H1 (cell line): ENCODE data around the gene KMT2E. TPM values are rescaled to one million over a fixed set of nuclear protein-coding genes. Genes with fewer than 3 reads are reported as not detected.

ENCODE experiments used
- CTCF ChIA-PET: fragments of 300-600 bp; sonication (Branson Sonifier 250); formaldehyde crosslinking; loops from one replicate; lab custom pipeline; 2021; ENCODE audit not compliant: partially characterized antibody; lab: Charles Lee
- POLR2A ChIA-PET: fragments of 300-600 bp; sonication (Branson Sonifier 250); formaldehyde crosslinking; loops from one replicate; lab custom pipeline; 2021; ENCODE audit warnings: inconsistent platforms; ENCODE audit not compliant: partially characterized antibody; lab: Charles Lee
- DNase-seq, 2 experiments: peaks; one replicate each; pipeline versions ENCODE4 v3.0.0 to v3.0.0-alpha.2; 2010 to 2022; ENCODE audit warnings: low spot score in 2 of 2, low read depth in 1 of 2, mixed read lengths in 1 of 2
- FAIRE-seq: peaks from 2 replicates; lab custom pipeline; 2011; peaks lifted over from hg19 to GRCh38; lab: Jason Lieb, UNC
- H2AFZ ChIP-seq: 2 replicates; pipeline ENCODE4 v1.8.1; 2012; ENCODE audit warnings: low read length, inconsistent platforms
- H2AK5ac ChIP-seq: 2 replicates; pipeline ENCODE4 v1.6.1; 2013; ENCODE audit warnings: low read depth, low read length
- H2BK120ac ChIP-seq: replicated peaks from 2 replicates; pipeline ENCODE3; 2013; ENCODE audit warnings: low read depth, low read length, inconsistent platforms
- H2BK12ac ChIP-seq: 2 replicates; pipeline ENCODE4 v1.6.1; 2013; ENCODE audit warnings: low read depth, low read length
- H2BK15ac ChIP-seq: 2 replicates; pipeline ENCODE4 v1.6.1; 2013; ENCODE audit warnings: low read length
- H2BK20ac ChIP-seq: 2 replicates; pipeline ENCODE4 v1.6.1; 2013; ENCODE audit warnings: low read length
- H2BK5ac ChIP-seq: 2 replicates; pipeline ENCODE4 v1.6.1; 2013; ENCODE audit warnings: low read depth, low read length
- H3K14ac ChIP-seq: 2 replicates; pipeline ENCODE4 v1.6.1; 2013; ENCODE audit warnings: inconsistent platforms; ENCODE audit not compliant: insufficient read length
- H3K18ac ChIP-seq: 2 replicates; pipeline ENCODE4 v1.6.1; 2013; ENCODE audit warnings: low read length; ENCODE audit errors: extremely low read depth
- H3K23ac ChIP-seq: 2 replicates; pipeline ENCODE4 v1.6.1; 2013; ENCODE audit warnings: inconsistent platforms; ENCODE audit not compliant: insufficient read length
- H3K23me2 ChIP-seq: 2 replicates; pipeline ENCODE4 v1.6.1; 2013; ENCODE audit warnings: low read depth, low read length
- H3K27ac ChIP-seq: 2 replicates; pipeline ENCODE4 v1.6.1; 2011; ENCODE audit warnings: low read depth, low read length, inconsistent platforms
- H3K27me3 ChIP-seq, 4 experiments: replicated peaks in 1 of 4; 1 replicate in 1 of 4; 2 replicates in 3 of 4; pipeline versions ENCODE4 v1.6.1 to v1.8.1; 2011 to 2013; ENCODE audit warnings: low read length in 3 of 4, mild to moderate bottlenecking in 3 of 4, inconsistent platforms in 2 of 4, mixed read lengths in 2 of 4, moderate library complexity in 1 of 4; ENCODE audit not compliant: control insufficient read depth in 3 of 4, insufficient read depth in 3 of 4; ENCODE audit errors: extremely low read depth in 1 of 4
- H3K36me3 ChIP-seq, 4 experiments: 2 replicates each; pipeline versions ENCODE4 v1.6.1 to v1.8.1; 2011 to 2013; ENCODE audit warnings: mild to moderate bottlenecking in 4 of 4, low read length in 3 of 4, moderate library complexity in 2 of 4, control low read depth in 1 of 4, inconsistent platforms in 1 of 4; ENCODE audit not compliant: insufficient read depth in 4 of 4, control insufficient read depth in 2 of 4
- H3K4ac ChIP-seq: replicated peaks from 2 replicates; pipeline ENCODE3; 2013; ENCODE audit warnings: low read length, low read depth, mixed read lengths, inconsistent platforms; ENCODE audit not compliant: insufficient read length
- H3K4me1 ChIP-seq, 4 experiments: replicated peaks in 1 of 4; 1 replicate in 1 of 4; 2 replicates in 3 of 4; pipeline versions ENCODE4 v1.6.1 to v1.8.1; 2011 to 2013; ENCODE audit warnings: low read length in 3 of 4, inconsistent platforms in 2 of 4, mixed read lengths in 1 of 4; ENCODE audit not compliant: insufficient read depth in 4 of 4, control insufficient read depth in 3 of 4
- H3K4me2 ChIP-seq, 2 experiments: 2 replicates each; pipeline versions ENCODE4 v1.6.1 to v1.8.1; 2011 to 2013; ENCODE audit warnings: low read depth in 2 of 2, low read length in 2 of 2, control low read depth in 1 of 2, inconsistent platforms in 1 of 2, mild to moderate bottlenecking in 1 of 2; ENCODE audit not compliant: insufficient read depth in 1 of 2
- H3K4me3 ChIP-seq, 4 experiments: fragments of 200-600, 300-600 bp in 1 of 4; sonication (generic), shearing (Covaris generic), sonication (Bioruptor Twin) in 1 of 4; 2 replicates each; pipeline versions ENCODE4 v1.5.1 to v1.8.1; 2011 to 2016; ENCODE audit warnings: low read length in 4 of 4, low read depth in 3 of 4, control low read depth in 2 of 4, inconsistent platforms in 2 of 4, mild to moderate bottlenecking in 2 of 4, mixed read lengths in 1 of 4, moderate library complexity in 1 of 4; ENCODE audit not compliant: insufficient read depth in 2 of 4; ENCODE audit errors: extremely low read depth in 1 of 4
- H3K56ac ChIP-seq: replicated peaks from 2 replicates; pipeline ENCODE3; 2013; ENCODE audit warnings: low read depth, mild to moderate bottlenecking, mixed read lengths, low read length, inconsistent platforms; ENCODE audit not compliant: insufficient read length
- H3K79me1 ChIP-seq: 2 replicates; pipeline ENCODE4 v1.6.1; 2013; ENCODE audit warnings: low read depth, low read length, control low read depth
- H3K79me2 ChIP-seq, 2 experiments: 2 replicates each; pipeline versions ENCODE4 v1.6.1 to v1.8.1; 2012 to 2013; ENCODE audit warnings: low read length in 2 of 2, mild to moderate bottlenecking in 2 of 2, inconsistent platforms in 1 of 2; ENCODE audit not compliant: insufficient read depth in 2 of 2, control insufficient read depth in 1 of 2
- H3K9ac ChIP-seq, 4 experiments: replicated peaks in 1 of 4; 1 replicate in 1 of 4; 2 replicates in 3 of 4; pipeline versions ENCODE4 v1.6.1 to v1.8.1; 2011 to 2013; ENCODE audit warnings: low read depth in 3 of 4, low read length in 3 of 4, control low read depth in 2 of 4, mild to moderate bottlenecking in 2 of 4, moderate library complexity in 2 of 4, inconsistent platforms in 1 of 4; ENCODE audit errors: extremely low read depth in 1 of 4
- H3K9me3 ChIP-seq, 2 experiments: 2 replicates each; pipeline versions ENCODE4 v1.6.1 to v1.8.1; 2012 to 2013; ENCODE audit warnings: mild to moderate bottlenecking in 2 of 2, moderate library complexity in 2 of 2, control low read depth in 1 of 2, inconsistent platforms in 1 of 2, low read depth in 1 of 2, low read length in 1 of 2, mixed read lengths in 1 of 2; ENCODE audit not compliant: insufficient read depth in 2 of 2
- H4K20me1 ChIP-seq, 2 experiments: replicated peaks in 1 of 2; 2 replicates each; pipeline versions ENCODE3 to v1.8.1; 2011 to 2013; ENCODE audit warnings: inconsistent platforms in 2 of 2, low read length in 2 of 2, mild to moderate bottlenecking in 1 of 2; ENCODE audit not compliant: insufficient read depth in 2 of 2, control insufficient read depth in 1 of 2
- H4K5ac ChIP-seq: 2 replicates; pipeline ENCODE4 v1.6.1; 2013; ENCODE audit warnings: low read length, low read depth, mixed read lengths, inconsistent platforms; ENCODE audit not compliant: insufficient read length
- H4K8ac ChIP-seq: 2 replicates; pipeline ENCODE4 v1.8.0; 2013; ENCODE audit warnings: mild to moderate bottlenecking, moderate library complexity, low read length, inconsistent platforms; ENCODE audit not compliant: insufficient read depth; ENCODE audit errors: extremely low read depth
- H4K91ac ChIP-seq: replicated peaks from 2 replicates; pipeline ENCODE3; 2013; ENCODE audit warnings: low read length, mixed read lengths, inconsistent platforms; ENCODE audit not compliant: insufficient read length
- GTF2F1 ChIP-seq: IDR thresholded peaks from 2 replicates; pipeline ENCODE4 v1.6.1; 2012; ENCODE audit warnings: low read depth, low read length, improper control_type of control experiment, borderline replicate concordance
- WGBS, 2 experiments: shearing (Covaris generic) in 1 of 2; methylation state at CpG; one replicate each; pipeline versions ENCODE4 v1.1.6 to v1.1.7; 2013 to 2015; ENCODE audit warnings: low lambda C conversion rate in 2 of 2, mixed read lengths in 2 of 2, inconsistent platforms in 1 of 2, low coverage in 1 of 2, missing lambda C conversion rate in 1 of 2; ENCODE audit not compliant: insufficient replicate concordance in 2 of 2, insufficient coverage in 1 of 2, insufficient read length in 1 of 2; ENCODE audit errors: extremely low coverage in 1 of 2, missing lambda C conversion rate in 1 of 2; 5-methylcytosine and 5-hydroxymethylcytosine counted together
- polyA plus RNA-seq, 7 experiments: library from polyadenylated mRNA; depleted of rRNA in 3 of 7; stranded (reverse) in 5 of 7; unstranded in 2 of 7; fragments of >200 nt in 5 of 7; fragments of 200-250 nt in 2 of 7; gene quantifications; 1 replicate in 5 of 7; 2 replicates in 1 of 7; 4 replicates in 1 of 7; pipeline versions ENCODE4 v1.2.1 to v1.2.3, GENCODE V29; 2011 to 2013; ENCODE audit warnings: missing spikeins in 2 of 7, mixed read lengths in 2 of 7
- total RNA-seq: library from RNA; stranded (reverse); fragmentation: NEBNext Ultra II Directional; extraction: Animal tissue kit (Norgen Biotek cat#: 25700); gene quantifications from 2 replicates; pipeline ENCODE4 v1.2.1, GENCODE V29; 2021

KMT2E gene
- total and polyA plus RNA-seq, 2 of the 8 experiments (the other 6 are each of a cell fraction or from before 2014, with no cell fraction given), result 10.9 to 45.0 TPM

GRCh38 chr7:104981672-104982037, 32.4 kb upstream of the KMT2E start:
- WGBS, 2 experiments, result 84% methylated on average over 1 of the region's 1 CpG; no CpG with 5 or more reads in 1 of the 2 experiments
- FAIRE-seq, result no peak
- Histone ChIP-seq H4K91ac (no peak overlapping the region), H3K23me2 (peaks cover 2% of the 10 kb centered on the region; the same call in 1 of the 2 replicates), H3K27me3 (no peaks in the 10 kb centered on the region), H3K79me2 (peaks cover 0 to 23% of the 10 kb centered on the region in 2 experiments; a peak in 2 of 4 replicates), H2BK120ac (no peak overlapping the region), H4K20me1 (peaks cover 6 to 9% of the 10 kb centered on the region in 2 experiments), H3K36me3 (peaks cover 0 to 5% (median 0%) of the 10 kb centered on the region in 4 experiments; a peak in 1 of 8 replicates), H3K79me1 (no peaks in the 10 kb centered on the region), H3K9me3 (no peaks in the 10 kb centered on the region), H3K4me3 (no peak overlapping the region), H2BK15ac (no peak overlapping the region), H3K4me2 (no peak overlapping the region), H3K4me1 (peaks cover 0 to 13% (median 8%) of the 10 kb centered on the region in 4 experiments; a peak in 4 of 7 replicates), H3K14ac (no peak overlapping the region), H3K18ac (no peak overlapping the region), H3K27ac (no peak overlapping the region), H2BK12ac (no peak overlapping the region), H2AK5ac (no peak overlapping the region), H4K8ac (no peak overlapping the region), H3K9ac (no peak overlapping the region), H2BK5ac (no peak overlapping the region), H2AFZ (no peak overlapping the region), H4K5ac (no peak overlapping the region), H3K56ac (no peak overlapping the region), H3K4ac (no peak overlapping the region), H3K23ac (no peak overlapping the region), H2BK20ac (no peak overlapping the region)
- ChIA-PET POLR2A (interaction anchor here (0.9 to 5.6 kb wide), 9 partner anchors 9 to 41 kb away, joined by 3 to 118 read pairs (median 6); partner anchors contain the start of gene KMT2E), CTCF (interaction anchor here (0.6 to 4.0 kb wide), 35 partner anchors 9 to 600 kb away, joined by 3 to 18 read pairs (median 4); partner anchors contain the start of gene EFCAB10)
- no peak for TF ChIP-seq GTF2F1
- no peak for DNase-seq
